HCT116 (cell line): ENCODE results near the gene SNRPA. TPM values are rescaled to one million over a fixed set of nuclear protein-coding genes. Genes with fewer than 3 reads are reported as not detected.

Source experiments
- ATAC-seq: fragments of 200-7000 bp; cut with Tn5 transposase; 2 replicates; pipeline ENCODE4 v1.9.1; 2020; ENCODE audit warnings: mild to moderate bottlenecking, moderate library complexity
- BruUV-seq: library from RNA; stranded (reverse); fragments of 400-500 nt; replicated peaks from 2 replicates; lab custom pipeline; 2021; lab: Mats Ljungman, UMichigan
- CTCF ChIA-PET: fragments of 300-600 bp; sonication (Branson Sonifier 250); formaldehyde crosslinking; loops from one replicate; lab custom pipeline; 2021; ENCODE audit warnings: antibody characterized with exemption; lab: Charles Lee
- POLR2A ChIA-PET: fragments of 300-600, 350-600 bp; sonication (Branson Sonifier 250); formaldehyde crosslinking; loops from one replicate; lab custom pipeline; 2021; ENCODE audit warnings: antibody characterized with exemption; lab: Charles Lee
- RAD21 ChIA-PET, 2 experiments: fragments of 300-600 bp; sonication (Branson Sonifier 250); formaldehyde crosslinking; loops; one replicate each; lab custom pipeline; 2023; ENCODE audit warnings: low total read pairs in 2 of 2; ENCODE audit not compliant: uncharacterized antibody in 2 of 2, unreplicated experiment in 2 of 2, low non-redundant PET in 1 of 2; lab: Charles Lee
- DNase-seq: peaks from one replicate; pipeline ENCODE4 v3.0.0-alpha.2; 2010; ENCODE audit warnings: low read depth, low spot score
- H2AFZ ChIP-seq: fragments of 200-600 bp; shearing (Covaris generic), sonication (generic); 2 replicates; pipeline ENCODE4 v1.6.1; 2017; ENCODE audit warnings: low read depth, mixed run types, mixed read lengths, antibody characterized with exemption, low read length; ENCODE audit not compliant: poor library complexity, severe bottlenecking
- H3K27ac ChIP-seq: 2 replicates; pipeline ENCODE4 v1.5.1; 2012; ENCODE audit warnings: low read depth, low read length
- H3K27me3 ChIP-seq: fragments of 200-600 bp; sonication (generic); 2 replicates; pipeline ENCODE4 v1.6.1; 2016; ENCODE audit warnings: mixed run types, low read length, mixed read lengths; ENCODE audit not compliant: insufficient read depth
- H3K36me3 ChIP-seq, 2 experiments: fragments of 200-500 bp in 1 of 2; fragments of 200-600 bp in 1 of 2; sonication (Bioruptor generic) in 1 of 2; sonication (generic) in 1 of 2; 2 replicates each; pipeline versions ENCODE4 v1.5.1 to v1.6.1; 2014 to 2016; ENCODE audit warnings: low read length in 2 of 2, inconsistent platforms in 1 of 2, mixed read lengths in 1 of 2, mixed run types in 1 of 2; ENCODE audit not compliant: insufficient read depth in 2 of 2, control insufficient read depth in 1 of 2
- H3K4me1 ChIP-seq, 2 experiments: fragments of 200-600 bp in 1 of 2; sonication (generic) in 1 of 2; 2 replicates each; pipeline versions ENCODE4 v1.5.1 to v1.6.1; 2012 to 2017; ENCODE audit warnings: low read length in 2 of 2, inconsistent platforms in 1 of 2, mild to moderate bottlenecking in 1 of 2, mixed read lengths in 1 of 2, mixed run types in 1 of 2, moderate library complexity in 1 of 2; ENCODE audit not compliant: insufficient read depth in 2 of 2, control insufficient read depth in 1 of 2
- H3K4me2 ChIP-seq: fragments of 200-600 bp; sonication (generic); 2 replicates; pipeline ENCODE4 v1.6.1; 2017; ENCODE audit warnings: mixed run types, low read length, mixed read lengths
- H3K4me3 ChIP-seq, 2 experiments: fragments of 200-600 bp in 1 of 2; sonication (generic) in 1 of 2; replicated peaks in 1 of 2; 2 replicates each; pipeline ENCODE4 v1.5.1; 2011 to 2016; ENCODE audit warnings: low read length in 2 of 2, control low read depth in 1 of 2, low read depth in 1 of 2, mild to moderate bottlenecking in 1 of 2, mixed read lengths in 1 of 2, mixed run types in 1 of 2
- H3K79me2 ChIP-seq: fragments of 200-600 bp; sonication (generic); 2 replicates; pipeline ENCODE4 v1.6.1; 2017; ENCODE audit warnings: mild to moderate bottlenecking, mixed run types, low read length, moderate library complexity, mixed read lengths; ENCODE audit not compliant: insufficient read depth
- H3K9ac ChIP-seq: fragments of 200-600 bp; sonication (generic); 2 replicates; pipeline ENCODE4 v1.6.1; 2016; ENCODE audit warnings: low read length, mixed read lengths
- H3K9me2 ChIP-seq: fragments of 200-600 bp; sonication (generic), shearing (Covaris generic); 2 replicates; pipeline ENCODE4 v1.6.1; 2017; ENCODE audit warnings: mixed run types, mild to moderate bottlenecking, moderate library complexity; ENCODE audit not compliant: insufficient read depth
- H3K9me3 ChIP-seq, 2 experiments: fragments of 200-500 bp in 1 of 2; fragments of 200-600 bp in 1 of 2; sonication (Bioruptor generic) in 1 of 2; sonication (generic) in 1 of 2; 2 replicates each; pipeline ENCODE4 v1.6.1; 2014 to 2017; ENCODE audit warnings: low read length in 2 of 2, mixed read lengths in 2 of 2, inconsistent platforms in 1 of 2, low read depth in 1 of 2, mild to moderate bottlenecking in 1 of 2, mixed run types in 1 of 2, moderate library complexity in 1 of 2; ENCODE audit not compliant: control insufficient read depth in 1 of 2, insufficient read depth in 1 of 2
- H4K20me1 ChIP-seq: fragments of 200-600 bp; sonication (generic), shearing (Covaris generic); 2 replicates; pipeline ENCODE4 v1.6.1; 2017; ENCODE audit warnings: mixed run types, mild to moderate bottlenecking, moderate library complexity; ENCODE audit not compliant: insufficient read depth
- POLR2A ChIP-seq: IDR thresholded peaks from 2 replicates; pipeline ENCODE4 v1.7.0; 2011; ENCODE audit warnings: borderline replicate concordance; ENCODE audit not compliant: insufficient read depth, insufficient read length; ENCODE audit errors: extremely low read depth
- POLR2AphosphoS5 ChIP-seq: IDR thresholded peaks from 2 replicates; pipeline ENCODE4 v1.6.1; 2011; ENCODE audit warnings: mild to moderate bottlenecking, low read depth, low read length, moderate library complexity
- REST ChIP-seq: IDR thresholded peaks from 2 replicates; pipeline ENCODE4 v1.6.1; 2012; ENCODE audit warnings: low read depth
- TCF7L2 ChIP-seq: IDR thresholded peaks from 2 replicates; pipeline ENCODE4 v1.7.0; 2011; ENCODE audit warnings: borderline replicate concordance, inconsistent platforms; ENCODE audit not compliant: insufficient read depth, insufficient read length; ENCODE audit errors: extremely low read depth
- ZFX ChIP-seq: fragments of 450-650 bp; IDR thresholded peaks from 2 replicates; pipeline ENCODE4 v1.6.1; 2017
- intact Hi-C: fragments of 100-400 bp; cut with micrococcal nuclease; formaldehyde crosslinking; loops from 2 replicates; pipeline ENCODE4 v1.10.0; 2022
- total RNA-seq: library from RNA; stranded (reverse); gene quantifications from one replicate; pipeline ENCODE4 v1.2.1, GENCODE V29; 2021; ENCODE audit not compliant: unreplicated experiment

SNRPA gene
- total RNA-seq, 1 experiment from 2014 or later = 170 TPM

- Histone ChIP-seq H3K4me1 (no peaks in the 10 kb centered on the region), H3K79me2 (no peaks in the 10 kb centered on the region), H3K27ac (no peak overlapping the region)
- POLR2A ChIA-PET = no interaction called here
- no peak for DNase-seq
- TF ChIP-seq POLR2A (no peak), REST (no peak), ZFX (no peak), POLR2AphosphoS5 (no peak), TCF7L2 (no peak)
- TF ChIP-seq, all 23 proteins: peak for 0
- CTCF ChIA-PET = interaction anchor here (1.2 kb wide), 1 partner anchor 40 kb away, joined by 3 read pairs; no protein-coding TSS in a partner anchor
- no peak overlapping the region for H3K9ac ChIP-seq
- no peak overlapping the region for H3K4me2 ChIP-seq
- no peaks in the 10 kb centered on the region for H4K20me1 ChIP-seq
- H3K9me3 ChIP-seq = no peaks in the 10 kb centered on the region
- peaks cover 15 to 20% of the 10 kb centered on the region in 2 experiments for H3K36me3 ChIP-seq
- intact Hi-C loops = no loop called here
- H3K4me3 ChIP-seq = no peak overlapping the region
- no peak overlapping the region for H2AFZ ChIP-seq
- no TSS peak for BruUV-seq
- RAD21 ChIA-PET = no interaction called here
- no peak for ATAC-seq
- no peaks in the 10 kb centered on the region for H3K27me3 ChIP-seq
- no peaks in the 10 kb centered on the region for H3K9me2 ChIP-seq
Observed at GRCh38 chr19:40703029-40703755, 47.8 kb upstream of the SNRPA start.
